HG03066 (cell line): Measurements from ENCODE around the gene NCKAP5.

Source experiments
- ATAC-seq: cut with Tn5 transposase; IDR thresholded peaks from one replicate; pipeline ENCODE4 v1.9.1; 2021; ENCODE audit warnings: low read depth; ENCODE audit not compliant: unreplicated experiment

Gene NCKAP5

GRCh38 chr2:132668987-132669907 is 899.0 kb downstream of the NCKAP5 start:
- no peak for ATAC-seq

DNA sequence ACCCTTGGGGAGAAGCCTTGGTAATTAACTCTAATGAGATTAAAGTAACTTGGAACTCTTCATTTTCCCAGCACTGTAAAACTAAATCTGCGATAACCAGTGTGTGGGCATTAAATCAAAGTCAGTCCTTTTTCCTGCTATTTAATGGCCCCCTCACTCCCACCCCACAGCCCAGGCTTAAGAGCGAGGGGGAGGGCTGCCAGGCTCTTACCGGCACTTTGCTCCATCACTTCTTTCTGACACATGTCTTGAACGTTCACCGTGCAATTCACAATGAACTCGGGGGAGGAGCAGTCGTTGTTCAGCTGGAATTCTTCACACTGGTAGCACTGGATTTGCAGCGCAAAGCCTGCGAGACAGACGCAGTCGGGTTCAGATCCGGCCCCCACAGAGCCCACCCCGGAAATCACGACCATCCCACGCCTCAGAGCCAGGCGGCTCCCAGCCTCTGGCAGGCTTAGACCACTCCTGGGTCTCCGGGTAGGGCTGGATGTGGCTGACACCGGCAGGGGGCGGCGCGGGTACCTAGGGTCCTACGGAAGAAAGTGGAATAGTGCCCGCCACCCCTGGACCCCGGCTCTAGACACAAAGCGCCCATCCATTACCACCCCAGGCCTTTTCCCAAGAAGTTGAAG is 900.0 kb downstream of the NCKAP5 start:
- ATAC-seq, result no peak

GRCh38 chr2:132667706-132668105 is 900.6 kb downstream of the NCKAP5 start:
- no peak for ATAC-seq

DNA sequence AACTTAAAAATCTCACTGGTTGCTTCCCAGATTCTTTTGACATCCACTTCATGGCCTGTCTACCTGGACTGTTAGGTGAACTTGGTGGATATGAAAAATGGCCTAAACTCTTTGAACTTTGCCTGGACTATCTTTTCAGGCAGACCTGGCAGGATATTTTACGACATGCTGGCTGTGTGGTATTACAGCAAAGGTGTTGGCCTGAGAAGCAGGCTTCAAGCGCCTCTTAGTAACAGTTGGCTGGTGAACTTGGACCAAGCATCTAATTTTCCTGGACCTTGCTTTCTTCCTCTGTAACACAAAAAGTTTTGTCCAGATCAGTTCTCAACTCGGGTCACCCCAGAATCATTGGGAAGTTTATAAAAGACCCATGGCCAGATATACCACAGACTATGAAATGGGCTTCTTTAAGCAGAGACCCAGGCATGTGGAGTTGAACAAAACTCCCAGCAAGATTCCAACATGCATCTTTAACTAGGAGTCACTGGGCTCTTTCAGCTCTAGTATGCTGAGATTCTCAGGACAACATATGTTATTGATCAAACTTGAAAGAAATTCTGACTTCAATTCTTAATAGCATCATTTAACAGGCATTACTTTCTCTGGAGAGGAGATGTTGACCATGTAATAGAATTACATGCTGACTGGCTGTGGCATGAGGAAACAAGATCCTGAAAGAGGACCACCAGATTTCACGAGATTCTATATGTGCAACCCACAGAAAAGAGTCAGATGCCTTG is 902.7 kb downstream of the NCKAP5 start:
- ATAC-seq, result no peak

GRCh38 chr2:132664096-132664495 is 904.2 kb downstream of the NCKAP5 start:
- ATAC-seq, result no peak

DNA sequence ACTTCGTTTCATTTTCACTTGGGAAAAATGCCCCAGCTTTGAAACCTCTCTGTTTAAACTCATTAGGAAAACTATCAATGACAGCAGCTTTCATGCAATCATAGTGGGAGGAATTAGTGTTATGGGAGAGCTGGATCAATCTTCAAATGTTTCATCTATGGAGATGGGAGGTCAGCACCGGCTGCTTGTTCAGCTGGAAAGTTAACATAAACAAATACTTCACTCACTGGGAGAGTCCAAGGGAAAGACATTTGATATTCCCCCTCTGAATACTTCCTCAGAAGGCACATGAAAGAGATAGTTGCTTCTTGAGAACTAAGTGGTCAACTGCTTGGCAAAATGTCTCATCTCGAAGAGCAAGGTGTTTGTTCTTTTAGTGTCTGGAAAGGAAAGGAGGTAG is 905.5 kb downstream of the NCKAP5 start:
- ATAC-seq, result no peak

DNA sequence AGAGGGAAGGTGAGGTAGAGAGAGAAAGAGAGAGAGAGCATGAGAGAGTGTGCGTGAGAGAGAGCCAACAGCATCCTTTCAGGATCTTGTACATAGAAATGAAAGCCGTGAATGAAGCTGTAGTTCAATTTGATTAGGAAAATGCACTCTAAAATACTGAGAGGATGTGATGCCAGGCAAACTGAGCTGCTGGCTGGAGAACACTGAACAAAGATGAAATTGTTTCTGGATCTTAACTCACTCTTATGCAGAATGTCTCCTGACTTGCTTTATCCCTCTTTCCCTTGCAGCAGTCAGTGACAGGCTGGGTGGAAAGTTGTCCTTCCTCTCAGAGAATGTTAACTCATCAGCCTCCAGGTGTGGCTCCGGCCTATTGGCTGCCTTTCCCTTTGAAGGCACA is 908.9 kb downstream of the NCKAP5 start:
- no peak for ATAC-seq

DNA sequence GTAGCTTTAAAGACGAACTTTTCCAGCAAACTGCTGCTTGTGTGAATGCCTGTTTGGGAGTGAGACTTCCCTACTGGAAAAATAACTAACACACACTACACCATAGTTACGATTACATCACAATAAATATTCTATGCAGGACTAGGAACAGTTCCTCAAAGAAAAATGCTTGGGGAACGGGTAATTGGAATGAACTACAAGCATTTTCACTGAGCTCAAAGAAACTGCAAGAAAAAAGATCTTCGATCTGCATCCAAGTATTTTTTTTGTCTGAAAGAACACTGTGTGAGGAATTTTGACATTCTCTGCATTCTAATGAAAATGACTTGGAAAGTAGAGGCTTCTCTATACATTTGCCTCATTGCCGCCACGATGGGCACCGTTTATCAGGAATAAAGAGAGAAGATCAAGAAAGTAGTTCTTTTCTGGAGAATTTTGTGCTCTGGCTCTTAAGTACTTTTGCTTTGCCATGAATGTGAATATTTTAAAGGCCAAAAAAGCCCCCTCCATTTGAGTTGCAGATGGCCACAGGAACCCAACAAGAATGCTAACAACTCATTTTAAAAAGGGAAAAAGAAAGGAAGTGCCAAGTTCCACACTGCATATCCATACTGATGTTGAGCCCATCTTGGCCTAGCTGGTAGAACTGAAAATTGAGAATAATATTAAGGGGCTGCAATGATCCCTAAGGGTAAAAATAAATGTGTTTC is 911.8 kb downstream of the NCKAP5 start:
- ATAC-seq, result no peak

GRCh38 chr2:132654968-132655367 is 913.3 kb downstream of the NCKAP5 start:
- no peak for ATAC-seq

DNA sequence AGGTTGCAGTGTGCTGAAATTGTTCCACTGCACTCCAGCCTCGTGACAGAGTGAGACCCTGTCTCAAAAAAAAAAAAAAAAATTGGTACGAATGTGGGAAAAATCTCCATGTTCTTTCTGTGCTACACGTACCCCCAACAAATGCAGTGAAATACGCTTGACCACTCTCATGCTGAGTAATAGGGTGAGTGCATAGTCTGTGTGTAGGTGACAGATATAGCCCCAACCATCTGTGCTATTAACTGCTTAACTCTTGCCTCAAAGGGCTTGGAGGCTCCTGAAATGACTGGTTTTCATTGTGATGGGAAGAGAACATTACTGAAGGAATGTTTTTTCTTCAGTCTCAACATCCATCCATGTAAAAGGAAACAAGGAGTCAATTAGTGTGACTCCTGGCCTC is 913.9 kb downstream of the NCKAP5 start:
- ATAC-seq, result no peak

DNA sequence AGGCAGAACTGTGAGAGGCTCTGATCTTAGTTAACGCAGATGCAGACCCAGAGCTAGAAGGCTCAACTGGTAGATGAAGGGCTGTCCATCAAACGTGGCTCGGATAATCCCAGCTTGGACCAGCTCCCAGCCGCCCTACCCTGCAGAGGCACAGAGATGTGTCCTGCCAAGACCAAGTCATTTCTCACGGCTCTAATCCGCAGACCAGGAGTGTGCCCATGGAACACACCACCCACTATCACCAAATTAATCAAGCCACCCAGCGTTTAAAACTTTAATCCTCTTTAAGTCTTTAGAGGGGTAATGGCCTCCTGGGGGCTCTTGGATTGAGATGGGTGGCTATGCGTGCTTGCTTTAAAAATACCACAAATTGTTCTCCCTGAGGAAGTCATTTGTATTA is 915.8 kb downstream of the NCKAP5 start:
- ATAC-seq, result no peak

DNA sequence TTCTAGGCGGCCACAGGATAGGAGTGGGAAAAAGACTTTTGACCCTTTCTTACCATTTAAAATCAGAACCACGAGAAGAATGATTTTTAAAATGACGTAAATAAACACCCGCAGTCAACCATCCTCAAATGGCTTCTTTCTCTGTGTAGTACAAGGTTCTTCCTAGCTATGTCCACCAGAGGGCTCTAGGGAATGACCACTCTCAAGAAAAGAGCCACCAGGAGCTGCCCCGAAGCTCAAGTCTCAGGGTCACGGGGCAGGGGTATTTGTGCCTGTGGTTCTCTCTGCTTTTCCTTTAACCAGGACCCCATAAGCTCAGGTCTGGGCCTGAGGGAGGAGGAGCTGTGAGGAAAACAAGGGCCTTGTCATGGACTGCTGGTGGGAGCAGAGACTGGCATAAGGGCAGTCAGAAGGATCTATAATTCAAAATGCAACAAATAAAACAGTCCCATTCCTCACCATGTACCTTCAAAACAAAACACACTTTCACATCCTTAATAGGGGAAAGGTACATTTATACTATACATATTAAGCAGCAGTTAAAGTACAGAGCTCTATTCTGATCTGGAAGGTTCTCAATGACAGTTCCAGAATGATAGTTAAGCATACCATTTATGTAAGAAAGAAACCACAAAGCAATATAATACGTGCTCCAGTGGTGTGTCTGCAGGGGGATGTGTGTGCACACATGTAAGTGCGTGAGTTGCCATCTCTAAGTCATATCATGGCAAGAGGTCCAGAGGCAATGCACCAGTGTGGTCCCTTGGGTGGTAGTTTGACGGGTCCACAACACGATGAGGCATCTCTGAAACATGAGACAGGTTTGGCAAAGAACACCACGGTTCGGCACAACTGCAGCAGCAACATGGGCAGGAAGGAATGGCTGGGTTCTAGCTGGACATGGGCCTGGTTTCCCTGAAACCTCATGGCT is 916.9 kb downstream of the NCKAP5 start:
- ATAC-seq, result no peak

- no peak for ATAC-seq
Measured at GRCh38 chr2:132646540-132647108, 921.6 kb downstream of the NCKAP5 start.

DNA sequence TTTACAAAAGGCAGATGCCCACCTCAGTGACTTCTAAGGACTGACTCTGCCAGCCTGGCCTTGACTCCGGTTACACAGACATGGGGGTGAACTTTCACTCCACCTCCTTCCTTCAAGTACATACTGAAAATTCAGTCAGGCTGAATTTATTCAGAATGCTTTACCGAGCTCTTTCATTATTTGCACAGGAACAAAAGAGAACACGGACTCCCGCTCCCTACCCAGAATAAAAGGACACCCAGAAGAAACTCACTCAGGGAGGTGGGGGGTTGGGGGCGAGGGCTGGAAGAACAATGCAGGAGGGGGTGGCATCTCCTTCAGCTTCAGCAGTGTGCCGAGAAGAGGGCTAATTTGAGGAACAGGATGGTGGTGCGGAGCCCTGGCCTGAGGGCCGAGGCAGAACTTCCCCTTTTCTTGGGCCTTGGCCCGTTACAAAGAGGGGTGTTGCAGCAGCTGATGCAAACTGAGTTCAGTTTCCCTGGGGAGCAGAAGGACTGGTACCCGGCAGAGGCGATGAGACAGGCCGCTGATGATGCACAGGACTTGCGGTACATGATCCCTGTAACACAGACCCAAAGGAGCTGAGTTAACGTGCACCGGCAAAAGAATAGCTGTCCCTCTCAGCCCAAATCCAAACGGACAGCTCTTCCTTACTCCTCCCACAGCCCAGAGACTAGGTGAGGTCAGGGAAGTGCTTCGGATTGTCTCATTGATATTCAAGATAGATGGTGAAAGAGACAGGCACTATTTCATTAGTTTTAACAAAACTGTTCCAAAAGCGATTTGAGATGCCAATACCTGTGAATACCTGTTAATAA is 922.3 kb downstream of the NCKAP5 start:
- no peak for ATAC-seq

DNA sequence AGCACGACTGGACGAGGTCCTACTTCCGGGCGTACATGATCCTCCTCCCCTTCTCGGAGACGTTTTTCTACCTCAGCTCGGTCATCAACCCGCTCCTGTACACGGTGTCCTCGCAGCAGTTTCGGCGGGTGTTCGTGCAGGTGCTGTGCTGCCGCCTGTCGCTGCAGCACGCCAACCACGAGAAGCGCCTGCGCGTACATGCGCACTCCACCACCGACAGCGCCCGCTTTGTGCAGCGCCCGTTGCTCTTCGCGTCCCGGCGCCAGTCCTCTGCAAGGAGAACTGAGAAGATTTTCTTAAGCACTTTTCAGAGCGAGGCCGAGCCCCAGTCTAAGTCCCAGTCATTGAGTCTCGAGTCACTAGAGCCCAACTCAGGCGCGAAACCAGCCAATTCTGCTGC is 923.1 kb downstream of the NCKAP5 start:
- no peak for ATAC-seq

DNA sequence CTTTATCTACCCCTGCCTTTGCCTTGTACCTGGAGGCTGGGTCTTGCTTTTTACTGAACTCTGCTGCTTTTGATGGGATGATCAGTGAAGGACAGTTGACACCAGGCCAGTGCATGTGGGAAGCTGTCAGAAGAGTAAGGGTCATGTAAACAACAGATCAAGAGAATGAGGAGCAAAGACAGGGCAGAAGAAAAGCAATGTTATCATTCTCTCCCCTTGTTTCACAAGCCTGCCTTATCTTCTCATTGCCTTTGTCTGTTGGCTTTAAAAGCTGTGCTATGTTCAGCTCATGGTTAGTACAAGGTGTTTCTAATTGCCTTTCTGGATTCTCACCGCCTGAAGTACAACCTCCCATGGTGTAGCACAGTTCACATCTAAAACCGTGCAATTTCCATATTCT is 925.8 kb downstream of the NCKAP5 start:
- no peak for ATAC-seq

GRCh38 chr2:132641819-132642218 is 926.4 kb downstream of the NCKAP5 start:
- ATAC-seq, result no peak

DNA sequence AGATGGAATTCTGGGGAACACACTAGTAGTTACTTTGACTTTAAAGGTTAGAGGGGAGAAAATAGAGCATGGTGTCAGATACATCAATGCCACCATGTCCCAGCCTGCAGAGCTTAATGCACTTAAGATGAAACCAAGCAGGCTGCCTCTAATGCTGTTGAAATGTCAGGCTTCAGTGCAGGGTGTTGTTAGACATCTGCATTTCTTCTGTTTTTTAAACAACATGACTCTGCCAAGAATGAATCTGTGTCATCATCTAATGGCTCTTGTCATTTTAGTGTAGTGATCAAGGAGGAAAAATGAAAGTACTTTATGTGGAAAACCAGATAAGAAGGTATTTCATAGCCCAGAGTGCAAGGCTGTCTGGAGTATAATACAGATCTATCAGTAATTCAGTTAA is 928.1 kb downstream of the NCKAP5 start:
- ATAC-seq, result no peak
